ENCODE data around the gene UBE2K.
"Not testable (repeated sequence)": the region's sequence is repeated elsewhere in the genome, so short reads cannot be mapped to it uniquely, and the experiment has no call there.

The UBE2K gene, protein sequence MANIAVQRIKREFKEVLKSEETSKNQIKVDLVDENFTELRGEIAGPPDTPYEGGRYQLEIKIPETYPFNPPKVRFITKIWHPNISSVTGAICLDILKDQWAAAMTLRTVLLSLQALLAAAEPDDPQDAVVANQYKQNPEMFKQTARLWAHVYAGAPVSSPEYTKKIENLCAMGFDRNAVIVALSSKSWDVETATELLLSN

DNA sequence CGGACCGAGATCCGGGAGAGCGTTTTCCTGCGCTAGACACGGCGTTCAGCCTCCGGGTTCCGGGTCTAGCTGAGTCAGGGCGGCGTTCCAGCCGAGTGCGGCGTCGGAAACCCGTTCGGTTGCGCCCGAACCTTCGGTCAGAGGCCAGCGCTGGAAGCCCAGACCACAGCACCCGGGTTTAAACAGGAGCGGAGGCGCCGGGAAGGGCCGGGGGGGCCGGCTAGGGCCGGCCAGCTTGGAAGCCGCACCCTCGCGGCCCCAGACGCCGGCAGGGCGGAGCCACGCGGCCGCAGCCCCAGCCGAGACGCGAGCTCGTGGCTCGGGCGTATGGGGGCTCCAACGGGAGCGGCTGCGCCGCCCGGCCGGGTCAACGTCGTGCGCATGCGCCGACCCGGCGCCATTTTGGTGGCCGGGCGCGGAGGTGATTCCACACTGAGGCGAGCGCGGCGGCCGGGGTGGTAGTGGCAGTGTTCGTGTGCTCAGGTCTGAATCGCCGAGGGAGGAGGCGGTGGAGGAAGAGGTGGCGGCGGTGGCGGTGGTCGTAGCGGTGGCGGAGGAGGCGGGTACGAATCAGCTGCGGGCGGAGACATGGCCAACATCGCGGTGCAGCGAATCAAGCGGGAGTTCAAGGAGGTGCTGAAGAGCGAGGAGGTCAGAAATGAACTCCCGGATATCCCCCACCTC is at the start of gene UBE2K:
Gene UBE2K, plus strand, starts transcription at position 397 of the 684 bp plus-strand sequence. Its CDS starts 192 bp downstream, at position 589.
- peak; percentile 92 for DNase-seq
- H3K27me3 Mint-ChIP-seq, result no peaks in the 10 kb centered on the region
- no peaks in the 10 kb centered on the region for H3K9me3 Mint-ChIP-seq
- H3K4me1 Mint-ChIP-seq (ENCODE audit: low read depth), result peaks cover 39% of the 10 kb centered on the region
- peaks cover 43% of the 10 kb centered on the region for H3K36me3 Mint-ChIP-seq (ENCODE audit: low read depth)
- peak within 1 kb of the TSS; percentile 100 for H3K4me3 Mint-ChIP-seq
- peak within 1 kb of the TSS; percentile 98 for H3K27ac Mint-ChIP-seq

DNA sequence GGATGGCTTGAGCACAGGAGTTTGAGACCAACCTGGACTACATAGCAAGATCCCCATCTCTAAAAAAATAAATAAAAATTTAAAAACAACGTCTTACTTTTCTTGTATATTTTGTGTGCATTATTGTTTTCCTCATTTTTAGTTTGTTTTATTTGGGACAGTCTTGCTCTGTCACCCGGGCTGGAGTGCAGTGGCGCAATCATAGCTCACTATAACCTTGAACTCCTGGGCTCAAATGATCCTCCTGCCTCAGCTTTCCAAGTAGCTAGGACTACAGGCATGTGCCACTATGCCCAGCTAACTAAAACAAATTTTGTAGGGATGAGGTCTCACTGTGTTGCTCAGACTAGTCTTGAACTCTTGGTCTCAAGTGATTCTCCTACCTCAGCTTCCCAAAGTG is 49.7 kb upstream of the UBE2K start:
- DNase-seq, result no peak
- Mint-ChIP-seq H3K4me1 (ENCODE audit: low read depth) (no peaks in the 10 kb centered on the region), H3K4me3 (no peak overlapping the region), H3K27me3 (no peaks in the 10 kb centered on the region), H3K36me3 (ENCODE audit: low read depth) (no peaks in the 10 kb centered on the region), H3K9me3 (no peaks in the 10 kb centered on the region), H3K27ac (no peak overlapping the region)

- Mint-ChIP-seq H3K36me3 (ENCODE audit: low read depth) (no peaks in the 10 kb centered on the region), H3K4me1 (ENCODE audit: low read depth) (no peaks in the 10 kb centered on the region), H3K9me3 (no peaks in the 10 kb centered on the region), H3K27ac (no peak overlapping the region), H3K4me3 (no peak overlapping the region), H3K27me3 (no peaks in the 10 kb centered on the region)
- DNase-seq, result no peak
Observed at GRCh38 chr4:39648827-39649558, 48.9 kb upstream of the UBE2K start.

DNA sequence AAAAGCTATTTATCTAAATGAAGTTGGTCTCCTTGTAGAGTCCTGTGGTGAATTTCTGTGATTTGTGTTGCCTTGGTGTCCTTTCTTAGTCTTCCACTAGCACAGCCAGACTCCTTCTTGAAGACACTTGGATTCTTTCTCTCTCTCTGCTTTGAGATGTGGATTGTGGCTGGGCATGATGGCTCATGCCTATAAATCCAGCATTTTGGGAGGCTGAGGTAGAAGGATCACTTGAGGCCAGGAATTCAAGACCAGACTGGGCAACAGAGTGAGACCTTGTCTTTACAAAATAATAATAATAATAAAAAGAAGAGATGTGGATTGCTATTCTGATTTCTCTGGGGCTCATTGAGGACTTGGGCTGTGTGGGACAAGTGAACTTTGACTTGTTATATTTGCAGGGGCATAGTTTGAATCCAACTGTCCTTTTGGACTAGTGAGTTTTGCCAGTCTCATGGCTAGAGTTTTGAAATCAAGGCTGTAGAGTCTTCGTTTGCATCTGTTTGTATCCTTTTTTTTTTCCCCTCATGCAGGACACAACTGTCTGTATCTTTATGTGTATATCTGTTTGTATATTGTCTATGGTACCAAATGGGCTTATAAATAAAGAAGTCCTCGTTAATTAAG is 48.2 kb upstream of the UBE2K start:
- Mint-ChIP-seq H3K36me3 (ENCODE audit: low read depth) (no peaks in the 10 kb centered on the region), H3K4me1 (ENCODE audit: low read depth) (no peaks in the 10 kb centered on the region), H3K9me3 (no peaks in the 10 kb centered on the region), H3K27me3 (no peaks in the 10 kb centered on the region), H3K27ac (no peak overlapping the region), H3K4me3 (no peak overlapping the region)
- DNase-seq, result no peak

DNA sequence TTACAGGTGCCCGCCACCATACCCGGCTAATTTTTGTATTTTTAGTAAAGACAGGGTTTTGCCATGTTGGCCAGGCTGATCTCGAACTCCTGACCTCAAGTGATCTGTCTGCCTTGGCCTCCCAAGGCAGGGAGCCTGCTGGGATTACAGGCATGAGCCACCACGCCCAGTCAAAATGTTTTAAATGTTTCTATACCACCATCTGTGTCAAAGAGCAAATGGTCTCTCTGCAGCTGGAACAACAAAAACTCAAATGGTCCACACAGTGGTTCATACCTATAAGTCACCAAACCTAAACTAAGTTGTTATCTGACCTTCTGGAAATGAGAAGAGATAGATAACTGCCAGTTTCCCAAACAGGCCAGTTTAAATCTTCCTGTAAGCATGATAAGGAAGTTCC is 46.4 kb upstream of the UBE2K start:
- not testable (repeated sequence) for H3K4me1 Mint-ChIP-seq (ENCODE audit: low read depth); H3K36me3 Mint-ChIP-seq (ENCODE audit: low read depth)

GRCh38 chr4:39655211-39655610 is 42.7 kb upstream of the UBE2K start:
- Mint-ChIP-seq H3K36me3 (ENCODE audit: low read depth) (no peaks in the 10 kb centered on the region), H3K9me3 (no peaks in the 10 kb centered on the region)

More for the DNA sequence above, 46.4 kb upstream of the UBE2K start:
- not testable (repeated sequence) for H3K27ac Mint-ChIP-seq, H3K4me3 Mint-ChIP-seq, DNase-seq, H3K27me3 Mint-ChIP-seq, H3K9me3 Mint-ChIP-seq

GRCh38 chr4:39655876-39656275 is 42.1 kb upstream of the UBE2K start:
- Mint-ChIP-seq H3K9me3 (no peaks in the 10 kb centered on the region), H3K4me1 (ENCODE audit: low read depth) (peaks cover 8% of the 10 kb centered on the region), H3K36me3 (ENCODE audit: low read depth) (no peaks in the 10 kb centered on the region), H3K27me3 (no peaks in the 10 kb centered on the region), H3K27ac (no peak overlapping the region), H3K4me3 (no peak overlapping the region)
- no peak for DNase-seq

More at GRCh38 chr4:39655211-39655610, 42.7 kb upstream of the UBE2K start:
- no peak for DNase-seq
- H3K27me3 Mint-ChIP-seq, result no peaks in the 10 kb centered on the region
- peaks cover 8% of the 10 kb centered on the region for H3K4me1 Mint-ChIP-seq (ENCODE audit: low read depth)
- no peak overlapping the region for H3K27ac Mint-ChIP-seq
- no peak overlapping the region for H3K4me3 Mint-ChIP-seq

DNA sequence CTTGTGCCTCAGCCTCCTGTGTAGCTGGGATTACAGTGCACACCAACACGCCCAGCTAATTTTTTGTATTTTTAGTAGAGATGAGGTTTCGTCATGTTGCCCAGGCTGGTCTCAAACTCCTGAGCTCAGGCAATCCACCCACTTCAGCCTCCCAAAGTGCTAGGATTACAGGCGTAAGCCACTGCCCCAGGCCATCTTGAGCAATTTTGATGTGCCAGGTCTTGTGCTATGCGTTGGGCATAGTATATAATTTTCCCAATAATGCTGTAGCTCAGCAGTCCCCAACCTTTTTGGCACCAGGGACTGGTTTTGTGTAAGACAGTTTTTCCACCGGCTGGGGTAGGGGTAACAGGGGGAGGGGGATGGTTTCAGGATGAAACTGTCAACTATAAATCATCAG is 41.3 kb upstream of the UBE2K start:
- not testable (repeated sequence) for H3K4me3 Mint-ChIP-seq; H3K27ac Mint-ChIP-seq; H3K9me3 Mint-ChIP-seq; H3K36me3 Mint-ChIP-seq (ENCODE audit: low read depth); H3K4me1 Mint-ChIP-seq (ENCODE audit: low read depth); H3K27me3 Mint-ChIP-seq; DNase-seq

- H3K4me1 Mint-ChIP-seq (ENCODE audit: low read depth), result peaks cover 8% of the 10 kb centered on the region
- H3K27me3 Mint-ChIP-seq, result no peaks in the 10 kb centered on the region
- no peak for DNase-seq
- no peak overlapping the region for H3K27ac Mint-ChIP-seq
- H3K4me3 Mint-ChIP-seq, result no peak overlapping the region
- H3K9me3 Mint-ChIP-seq, result no peaks in the 10 kb centered on the region
- H3K36me3 Mint-ChIP-seq (ENCODE audit: low read depth), result no peaks in the 10 kb centered on the region
Observed at GRCh38 chr4:39657465-39657864, 40.5 kb upstream of the UBE2K start.

- Mint-ChIP-seq H3K4me1 (ENCODE audit: low read depth) (peaks cover 8% of the 10 kb centered on the region), H3K27ac (no peak overlapping the region), H3K36me3 (ENCODE audit: low read depth) (no peaks in the 10 kb centered on the region), H3K27me3 (no peaks in the 10 kb centered on the region), H3K4me3 (no peak overlapping the region), H3K9me3 (no peaks in the 10 kb centered on the region)
- no peak for DNase-seq
Observed at GRCh38 chr4:39658756-39659155, 39.2 kb upstream of the UBE2K start.

DNA sequence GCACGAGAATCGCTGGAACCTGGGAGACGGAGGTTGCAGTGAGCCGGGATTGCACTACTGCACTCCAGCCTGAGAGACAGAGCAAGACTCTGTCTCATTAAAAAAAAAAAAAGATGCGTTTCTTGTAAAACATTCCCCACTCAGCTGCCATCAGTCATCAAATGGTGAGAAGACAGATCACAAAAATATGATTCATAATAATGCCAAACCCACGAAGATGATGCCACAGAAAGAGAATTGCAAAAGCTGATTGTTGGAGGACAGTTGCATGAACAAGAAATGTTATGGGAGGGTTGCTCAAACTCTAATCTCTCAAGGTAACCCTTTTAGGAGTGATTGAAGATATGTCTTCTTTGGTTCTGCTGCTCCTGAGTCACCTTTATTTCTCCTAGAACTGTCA is 37.9 kb upstream of the UBE2K start:
- Mint-ChIP-seq H3K9me3 (no peaks in the 10 kb centered on the region), H3K27me3 (no peaks in the 10 kb centered on the region), H3K4me1 (ENCODE audit: low read depth) (peaks cover 8% of the 10 kb centered on the region), H3K36me3 (ENCODE audit: low read depth) (no peaks in the 10 kb centered on the region), H3K4me3 (no peak overlapping the region), H3K27ac (no peak overlapping the region)
- DNase-seq, result no peak

DNA sequence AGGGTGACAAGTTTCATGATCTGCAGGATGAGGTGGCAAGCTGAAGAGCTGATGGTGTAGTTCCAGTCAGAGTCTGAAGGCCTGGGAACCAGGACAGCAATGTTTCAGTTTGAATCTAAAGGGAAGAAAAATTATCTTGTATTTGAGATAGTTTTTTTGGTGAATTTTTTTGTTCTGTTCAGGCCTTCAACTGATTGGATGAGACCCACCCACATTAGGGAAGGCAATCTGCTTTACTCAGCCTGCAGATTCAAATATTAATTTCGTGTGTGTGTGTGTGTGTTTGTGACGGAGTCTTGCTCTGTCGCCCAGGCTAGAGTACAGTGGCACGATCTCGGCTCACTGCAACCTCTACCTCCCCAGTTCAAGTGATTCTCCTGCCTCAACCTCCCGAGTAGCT is 37.2 kb upstream of the UBE2K start:
- no peak for DNase-seq
- Mint-ChIP-seq H3K9me3 (no peaks in the 10 kb centered on the region), H3K4me1 (ENCODE audit: low read depth) (peaks cover 8% of the 10 kb centered on the region), H3K27me3 (no peaks in the 10 kb centered on the region), H3K4me3 (no peak overlapping the region), H3K36me3 (ENCODE audit: low read depth) (no peaks in the 10 kb centered on the region), H3K27ac (no peak overlapping the region)

- Mint-ChIP-seq H3K36me3 (ENCODE audit: low read depth) (no peaks in the 10 kb centered on the region), H3K27ac (no peak overlapping the region), H3K4me1 (ENCODE audit: low read depth) (no peaks in the 10 kb centered on the region), H3K4me3 (no peak overlapping the region), H3K27me3 (no peaks in the 10 kb centered on the region), H3K9me3 (no peaks in the 10 kb centered on the region)
- no peak for DNase-seq
Observed at GRCh38 chr4:39662683-39663082, 35.3 kb upstream of the UBE2K start.

DNA sequence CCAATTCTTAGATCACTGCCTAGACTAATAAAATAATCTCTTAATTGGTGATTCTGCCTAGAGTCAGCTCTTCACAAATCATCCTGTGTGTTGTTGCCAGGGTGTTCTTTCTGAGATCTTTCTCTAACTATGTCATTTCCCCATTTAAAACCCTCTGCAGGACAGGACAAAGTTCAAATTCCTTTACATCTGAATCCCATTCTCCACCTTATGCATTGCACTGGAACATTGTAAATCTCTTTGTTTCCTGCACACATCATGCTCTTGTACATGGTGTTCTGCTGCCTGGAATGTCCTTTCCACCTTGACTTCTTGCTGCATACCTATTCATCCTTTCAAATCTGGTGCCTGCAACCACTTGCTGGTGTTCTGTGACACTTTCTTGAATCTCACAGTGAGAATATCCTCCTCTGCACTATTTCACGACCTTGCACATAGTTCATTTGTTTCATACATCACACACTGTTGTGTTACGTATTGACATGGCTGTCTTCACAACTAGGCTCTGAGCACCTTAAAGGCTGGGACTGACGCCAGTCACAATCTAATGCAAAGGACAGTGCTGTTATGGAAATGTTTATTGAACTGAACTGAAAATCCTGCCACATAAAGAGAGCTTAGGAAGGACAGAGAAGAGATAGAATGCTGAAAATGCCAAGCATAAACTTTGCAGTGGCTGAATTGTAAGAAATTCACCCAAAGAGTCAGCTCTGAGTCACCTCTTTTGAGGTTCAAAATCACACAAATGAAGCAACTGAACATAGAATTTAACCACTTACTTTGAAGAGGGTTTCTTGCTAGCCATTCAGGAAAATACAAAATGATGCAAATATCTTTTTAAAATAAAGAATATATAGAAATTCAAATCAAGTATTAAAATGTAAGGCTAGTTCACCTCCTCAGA is 32.9 kb upstream of the UBE2K start:
- Mint-ChIP-seq H3K27ac (no peak overlapping the region), H3K27me3 (no peaks in the 10 kb centered on the region), H3K4me3 (no peak overlapping the region), H3K4me1 (ENCODE audit: low read depth) (no peaks in the 10 kb centered on the region), H3K36me3 (ENCODE audit: low read depth) (no peaks in the 10 kb centered on the region), H3K9me3 (no peaks in the 10 kb centered on the region)
- no peak for DNase-seq

Measured in activated T-cell treated with anti-CD3 and anti-CD28 coated beads, Interleukin-2, amount 50 U/mL, for 24 hours (primary cell).